Measurements from ENCODE around the gene ADH4.
"Not testable (repeated sequence)": the region's sequence is repeated elsewhere in the genome, so short reads cannot be mapped to it uniquely, and the experiment has no call there.

Gene ADH4

GRCh38 chr4:99080869-99081268 is 63.2 kb downstream of the ADH4 start:
- DNase-seq (ENCODE audit: low read depth in 2 of 3, low spot score in 2 of 3) = not testable (repeated sequence)

GRCh38 chr4:99079625-99080295 is 64.3 kb downstream of the ADH4 start:
- DNase-seq (ENCODE audit: low read depth in 2 of 3, low spot score in 2 of 3) = no peak

GRCh38 chr4:99078931-99079624 is 65.0 kb downstream of the ADH4 start:
- no peak for DNase-seq (ENCODE audit: low read depth in 2 of 3, low spot score in 2 of 3)

GRCh38 chr4:99078336-99078735 is 65.8 kb downstream of the ADH4 start:
- no peak for DNase-seq (ENCODE audit: low read depth in 2 of 3, low spot score in 2 of 3)

- no peak for DNase-seq (ENCODE audit: low read depth in 2 of 3, low spot score in 2 of 3)
Observed at GRCh38 chr4:99077177-99077576, 66.9 kb downstream of the ADH4 start.

GRCh38 chr4:99076292-99076976 is 67.7 kb downstream of the ADH4 start:
- DNase-seq (ENCODE audit: low read depth in 2 of 3, low spot score in 2 of 3) = no peak

- no peak for DNase-seq (ENCODE audit: low read depth in 2 of 3, low spot score in 2 of 3)
Observed at GRCh38 chr4:99074816-99075215, 69.3 kb downstream of the ADH4 start.
